Activated CD8-positive, alpha-beta memory T cell treated with anti-CD3 and anti-CD28 coated beads for 4 hours (primary cell): ENCODE results near the gene KRTAP3-2.
"Not testable (repeated sequence)": the region's sequence is repeated elsewhere in the genome, so short reads cannot be mapped to it uniquely, and the experiment has no call there.

Source experiments
- DNase-seq, 2 donors: peaks; one replicate each; pipeline ENCODE4 v3.0.0-alpha.2; 2020; ENCODE audit warnings: low read depth in 2 of 2

The KRTAP3-2 gene

DNA sequence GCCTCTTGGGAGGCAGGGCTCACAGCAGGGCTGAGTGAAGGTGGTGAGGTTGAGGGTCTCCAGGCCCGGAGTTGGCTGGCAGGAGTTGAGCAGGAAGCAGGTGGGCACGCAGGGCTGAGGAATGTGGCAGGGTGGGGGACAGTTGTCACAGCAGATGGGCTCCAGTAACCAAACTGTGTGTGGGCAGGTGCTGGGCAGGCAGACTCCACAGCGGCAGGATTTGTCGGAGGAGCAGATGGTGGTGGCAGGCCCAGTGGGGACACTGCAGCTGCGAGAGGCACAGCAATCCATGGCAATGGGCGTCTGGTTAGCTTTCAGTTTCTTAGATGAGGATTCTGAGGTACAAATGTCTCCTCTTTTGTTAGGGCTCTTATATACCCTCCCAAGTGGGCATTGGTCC, at the start of gene KRTAP3-2:
KRTAP3-2 (minus strand) TSS at position 344 of the 400 bp plus-strand sequence; CDS start at position 291, 53 bp downstream.
- DNase-seq, result not testable (repeated sequence)

DNA sequence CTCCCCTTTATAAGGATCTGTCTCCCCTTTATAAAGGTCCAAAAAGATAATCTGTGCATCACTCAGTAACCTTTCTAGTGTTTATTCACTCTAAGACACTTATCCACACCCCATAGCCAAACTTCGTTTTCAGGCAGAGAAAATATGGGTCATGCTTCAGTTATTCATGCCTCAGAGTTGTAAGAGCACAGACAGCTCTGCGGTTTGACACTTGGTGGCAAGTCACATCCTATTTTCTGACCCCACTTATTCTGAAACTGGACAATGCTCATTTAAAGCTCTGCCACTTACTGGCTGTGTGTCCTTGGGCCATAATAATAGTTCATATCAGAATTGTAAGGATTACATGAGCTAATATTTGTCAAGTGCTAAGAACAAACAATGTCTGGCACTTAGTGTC, 49.4 kb upstream of the KRTAP3-2 start:
- no peak for DNase-seq

DNA sequence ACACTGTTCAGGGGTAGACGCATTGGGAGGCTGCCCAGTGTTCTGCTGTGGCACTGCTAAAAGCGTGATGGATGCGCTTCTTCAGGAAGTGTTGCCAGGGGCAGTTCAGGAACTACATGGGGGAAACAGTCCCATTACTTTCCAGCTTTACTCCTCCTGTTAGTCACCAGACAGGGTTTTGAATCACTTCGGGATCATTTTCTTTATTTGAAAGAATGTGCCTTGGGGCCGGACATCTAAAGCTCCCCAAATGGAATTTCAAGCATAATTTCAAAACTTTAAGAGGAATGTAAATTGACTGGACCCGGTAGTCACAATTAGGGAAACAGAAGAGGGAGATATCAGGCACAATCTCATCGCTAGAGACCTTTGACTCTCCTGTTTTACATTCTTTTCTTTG, 48.7 kb upstream of the KRTAP3-2 start:
- no peak for DNase-seq

DNA sequence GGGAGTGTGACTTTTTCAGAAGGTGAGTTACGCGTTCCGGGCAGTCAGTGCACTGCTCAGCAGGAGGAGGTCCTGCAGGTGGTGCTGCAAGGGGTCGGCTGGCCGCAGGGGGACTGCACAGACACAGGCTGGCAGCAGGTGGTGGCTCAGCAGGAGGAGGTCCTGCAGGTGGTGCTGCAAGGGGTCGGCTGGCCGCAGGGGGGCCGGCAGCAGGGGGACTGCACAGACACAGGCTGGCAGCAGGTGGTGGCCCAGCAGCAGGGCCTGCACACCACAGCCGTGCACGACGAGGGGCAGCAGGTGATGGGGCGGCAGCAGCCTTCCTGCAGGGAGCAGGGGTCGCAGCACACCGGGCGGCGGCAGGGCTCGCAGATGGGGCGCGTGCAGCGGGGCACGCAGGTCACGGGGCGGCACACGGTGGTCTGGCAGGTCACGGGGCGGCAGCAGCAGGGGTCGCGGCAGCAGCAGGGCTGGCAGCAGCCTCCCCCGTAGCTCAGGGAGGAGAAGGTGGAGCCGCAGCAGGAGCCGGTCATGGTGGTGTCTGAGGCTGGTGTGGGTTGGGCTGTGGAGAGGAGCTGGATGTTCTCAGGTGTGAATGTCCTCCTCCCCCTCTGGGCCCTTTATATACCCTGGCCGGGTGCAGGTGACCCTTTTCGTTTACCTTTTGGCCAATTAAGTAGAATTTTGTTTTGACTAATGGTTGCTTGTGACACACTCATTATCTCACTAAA, 47.2 kb upstream of the KRTAP3-2 start, which contains the start of gene KRTAP2-1:
KRTAP2-1 (minus strand) TSS at position 582 of the 731 bp plus-strand sequence; CDS start at position 533, 49 bp downstream.
- not testable (repeated sequence) for DNase-seq

DNA sequence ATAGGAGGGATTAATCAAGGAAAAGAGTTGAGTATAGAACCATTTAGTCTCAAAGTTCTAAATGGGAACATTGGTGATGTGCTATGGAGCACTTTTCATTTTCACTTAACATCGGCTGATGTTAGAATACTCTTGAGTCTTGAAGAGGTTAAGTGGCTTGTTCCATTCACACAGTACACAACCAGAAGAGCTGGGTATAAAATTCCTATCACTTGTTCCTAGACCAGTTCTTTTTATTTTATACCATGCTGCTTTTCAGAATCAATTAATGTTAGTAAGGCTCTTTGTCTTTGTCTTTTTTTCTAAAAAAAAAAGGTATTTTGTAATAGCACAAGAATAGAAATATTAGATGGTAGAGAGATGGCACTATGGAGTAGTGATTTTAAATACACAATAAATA, 43.2 kb upstream of the KRTAP3-2 start:
- no peak for DNase-seq

DNA sequence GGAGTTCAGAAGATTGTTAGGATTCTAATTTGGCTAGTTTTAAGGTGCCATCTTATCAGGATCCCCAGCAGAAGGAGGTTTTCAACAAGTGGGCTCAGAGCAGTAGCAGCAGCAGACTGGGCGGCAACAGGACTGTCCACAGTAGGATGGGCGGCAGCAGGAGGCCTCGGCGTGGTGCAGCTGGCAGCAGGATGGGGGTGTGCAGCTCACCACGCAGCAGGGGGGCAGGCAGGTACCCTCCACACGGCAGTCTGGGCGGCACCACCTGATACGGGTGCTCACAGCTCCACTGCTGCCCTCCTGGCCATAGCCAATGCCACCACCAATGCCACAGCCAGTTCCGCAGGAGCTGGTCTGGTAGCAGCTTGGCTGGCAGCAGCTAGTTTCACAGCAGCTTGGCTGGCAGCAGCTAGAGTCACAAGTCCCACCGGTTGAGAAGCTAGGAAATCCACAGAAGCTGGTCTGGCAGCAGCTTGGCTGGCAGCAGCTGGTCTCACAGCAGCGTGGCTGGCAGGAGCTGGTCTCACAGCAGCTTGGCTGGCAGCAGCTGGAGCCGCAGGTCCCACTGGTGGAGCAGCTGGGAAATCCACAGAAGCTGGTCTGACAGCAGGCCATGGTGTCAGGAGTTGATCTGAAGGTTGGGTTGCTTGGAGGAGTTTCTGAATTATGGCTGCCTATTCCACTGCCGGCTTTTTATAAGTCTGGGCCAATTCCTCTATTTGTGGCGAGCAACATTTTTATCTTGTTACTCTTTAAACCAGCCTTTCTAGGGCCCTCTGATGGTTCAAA, 41.3 kb upstream of the KRTAP3-2 start, which contains the start of gene KRTAP1-1:
KRTAP1-1 (minus strand) TSS at position 668 of the 789 bp plus-strand sequence; CDS start at position 615, 53 bp downstream.
- not testable (repeated sequence) for DNase-seq

DNA sequence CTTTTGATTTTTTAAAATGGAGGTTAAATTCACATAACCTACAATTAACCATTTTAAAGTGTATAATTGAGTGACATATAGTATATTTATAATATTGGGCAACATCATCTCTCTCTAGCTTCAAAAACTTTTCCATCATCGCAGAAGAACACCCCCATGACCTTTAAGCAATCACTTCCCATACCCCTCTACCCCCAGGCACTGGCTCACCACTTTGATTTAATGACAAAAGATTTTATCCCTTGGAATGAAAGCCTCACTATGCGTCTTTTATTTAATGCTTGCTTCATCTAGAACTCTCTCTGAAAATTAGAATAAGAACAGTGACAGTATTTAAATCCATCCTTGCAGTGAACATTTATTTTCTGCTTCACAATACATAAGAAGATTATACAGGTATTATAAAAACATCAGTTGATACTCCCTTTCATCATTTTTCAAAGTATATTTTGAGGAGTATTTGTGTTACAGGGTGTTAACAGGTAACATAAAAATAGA, 38.2 kb upstream of the KRTAP3-2 start:
- no peak for DNase-seq

DNA sequence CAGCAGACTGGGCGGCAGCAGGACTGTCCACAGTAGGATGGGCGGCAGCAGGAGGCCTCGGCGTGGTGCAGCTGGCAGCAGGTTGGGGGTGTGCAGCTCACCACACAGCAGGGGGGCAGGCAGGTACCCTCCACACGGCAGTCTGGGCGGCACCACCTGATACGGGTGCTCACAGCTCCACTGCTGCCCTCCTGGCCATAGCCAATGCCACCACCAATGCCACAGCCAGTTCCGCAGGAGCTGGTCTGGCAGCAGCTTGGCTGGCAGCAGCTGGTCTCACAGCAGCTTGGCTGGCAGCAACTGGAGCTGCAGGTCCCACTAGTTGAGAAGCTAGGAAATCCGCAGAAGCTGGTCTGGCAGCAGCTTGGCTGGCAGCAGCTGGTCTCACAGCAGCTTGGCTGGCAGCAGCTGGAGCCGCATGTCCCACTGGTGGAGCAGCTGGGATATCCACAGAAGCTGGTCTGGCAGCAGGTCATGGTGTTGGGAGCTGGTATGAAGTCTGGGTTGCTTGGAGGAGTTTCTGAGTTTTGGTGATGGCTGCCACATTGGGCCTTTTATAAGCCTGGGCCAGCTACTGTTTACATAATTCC, 34.7 kb upstream of the KRTAP3-2 start, which contains the start of gene KRTAP1-3:
KRTAP1-3 (minus strand) TSS at position 529 of the 590 bp plus-strand sequence; CDS start at position 476, 53 bp downstream.
- DNase-seq, result not testable (repeated sequence)

DNA sequence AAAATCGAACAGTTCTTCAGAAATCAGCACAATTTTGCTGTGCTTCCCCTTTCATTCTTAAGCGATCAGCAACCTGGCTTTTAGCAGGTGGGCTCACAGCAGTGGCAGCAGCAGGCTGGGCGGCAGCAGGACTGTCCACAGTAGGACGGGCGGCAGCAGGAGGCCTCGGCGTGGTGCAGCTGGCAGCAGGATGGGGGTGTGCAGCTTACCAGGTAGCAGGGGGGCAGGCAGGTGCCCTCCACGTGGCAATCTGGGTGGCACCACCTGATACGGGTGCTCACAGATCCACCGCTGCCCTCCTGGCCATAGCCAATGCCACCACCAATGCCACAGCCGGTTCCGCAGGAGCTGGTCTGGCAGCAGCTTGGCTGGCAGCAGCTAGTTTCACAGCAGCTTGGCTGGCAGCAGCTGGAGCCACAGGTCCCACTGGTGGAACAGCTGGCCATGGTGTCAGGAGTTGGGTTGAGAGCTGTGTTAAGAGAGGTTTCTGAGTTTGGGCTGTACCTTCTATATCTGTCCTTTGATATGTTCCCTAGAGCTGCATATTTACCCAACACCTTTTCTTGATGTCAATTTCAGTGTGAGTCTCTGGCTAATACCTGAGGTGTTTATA, 30.0 kb upstream of the KRTAP3-2 start, which contains the start of gene KRTAP1-4:
KRTAP1-4 (minus strand) TSS at position 563 of the 613 bp plus-strand sequence; CDS start at position 446, 117 bp downstream.
- no peak for DNase-seq

DNA sequence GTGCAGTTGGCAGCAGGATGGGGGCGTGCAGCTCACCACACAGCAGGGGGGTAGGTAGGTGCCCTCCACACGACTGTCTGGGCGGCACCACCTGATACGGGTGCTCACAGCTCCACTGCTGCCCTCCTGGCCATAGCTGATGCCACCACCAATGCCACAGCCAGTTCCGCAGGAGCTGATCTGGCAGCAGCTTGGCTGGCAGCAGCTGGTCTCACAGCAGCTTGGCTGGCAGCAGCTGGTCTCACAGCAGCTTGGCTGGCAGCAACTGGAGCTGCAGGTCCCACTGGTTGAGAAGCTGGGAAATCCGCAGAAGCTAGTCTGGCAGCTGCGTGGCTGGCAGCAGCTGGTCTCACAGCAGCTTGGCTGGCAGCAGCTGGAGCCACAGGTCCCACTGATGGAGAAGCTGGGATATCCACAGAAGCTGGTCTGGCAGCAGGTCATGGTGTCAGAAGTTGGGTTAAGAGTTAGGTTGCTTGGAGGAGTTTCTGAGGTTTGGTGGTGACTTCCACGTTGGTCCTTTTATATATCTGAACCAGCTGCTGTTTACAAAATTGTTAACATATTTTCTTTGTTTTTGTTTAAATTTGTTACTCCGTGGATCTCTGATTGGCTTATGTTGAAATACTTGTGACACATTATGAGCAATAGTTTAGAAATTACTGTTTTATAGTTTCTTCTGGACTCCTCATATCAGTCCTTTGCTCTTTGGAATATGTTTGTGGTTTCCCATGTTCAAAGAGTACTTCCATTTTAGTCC, 27.2 kb upstream of the KRTAP3-2 start, which contains the start of gene KRTAP1-5:
KRTAP1-5 (minus strand) TSS at position 494 of the 757 bp plus-strand sequence; CDS start at position 441, 53 bp downstream.
- no peak for DNase-seq

DNA sequence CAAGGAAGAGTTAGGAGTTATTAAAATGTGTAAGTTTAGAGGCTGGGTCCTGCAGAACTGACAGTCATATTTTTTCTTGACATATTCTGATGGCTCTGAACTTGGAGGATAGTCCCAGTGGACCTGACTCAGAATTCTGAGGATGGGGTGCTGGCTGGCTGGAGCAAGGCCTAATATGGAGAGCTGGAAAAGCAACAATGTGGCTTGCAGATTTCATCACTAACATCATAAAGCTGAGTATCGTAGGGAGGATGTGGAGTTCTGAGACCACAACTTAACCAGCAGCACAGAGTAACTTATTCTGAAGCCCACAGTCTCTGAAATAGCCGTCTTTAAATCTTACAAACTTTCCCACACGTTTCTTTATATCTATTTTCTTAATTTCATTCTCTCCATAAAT, 25.0 kb upstream of the KRTAP3-2 start:
- DNase-seq, result no peak

DNA sequence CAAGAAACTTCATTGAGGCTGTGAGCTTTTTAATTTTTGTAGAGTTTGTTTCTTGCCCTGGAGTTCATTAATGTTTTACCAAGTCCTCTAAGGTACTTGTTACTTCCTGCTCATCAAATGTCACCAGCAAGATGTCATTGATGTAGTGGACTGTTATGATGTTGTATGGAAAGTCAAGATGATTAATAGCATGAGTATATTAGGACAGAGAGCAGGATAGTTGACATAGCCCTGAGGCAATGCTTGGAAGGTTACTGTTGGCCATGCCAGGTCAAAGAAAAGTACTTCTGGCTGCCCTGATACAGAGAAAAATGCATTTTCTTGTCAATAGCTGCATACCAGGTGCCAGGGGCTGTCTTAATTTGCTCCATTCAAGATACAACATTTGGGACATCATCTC, 20.6 kb upstream of the KRTAP3-2 start:
- no peak for DNase-seq

DNA sequence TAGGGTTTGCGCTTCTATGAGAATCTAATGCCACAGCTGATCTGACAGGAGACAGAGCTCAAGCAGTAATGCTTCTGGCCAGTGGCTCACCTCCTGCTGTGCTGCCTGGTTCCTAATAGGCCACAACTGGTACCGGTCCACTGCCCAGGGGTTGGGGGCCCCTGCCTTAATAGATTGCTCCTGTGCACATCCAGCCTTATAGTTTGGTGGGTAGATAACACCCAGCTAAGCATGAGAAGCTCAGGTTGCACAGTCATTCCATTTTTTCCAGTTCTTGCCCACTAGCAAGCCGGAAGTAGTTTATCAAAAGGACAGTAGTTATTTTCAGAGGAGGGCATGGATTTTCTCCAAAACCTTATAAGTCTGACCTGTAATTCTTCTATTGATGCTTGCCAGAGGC, 19.7 kb upstream of the KRTAP3-2 start:
- no peak for DNase-seq

DNA sequence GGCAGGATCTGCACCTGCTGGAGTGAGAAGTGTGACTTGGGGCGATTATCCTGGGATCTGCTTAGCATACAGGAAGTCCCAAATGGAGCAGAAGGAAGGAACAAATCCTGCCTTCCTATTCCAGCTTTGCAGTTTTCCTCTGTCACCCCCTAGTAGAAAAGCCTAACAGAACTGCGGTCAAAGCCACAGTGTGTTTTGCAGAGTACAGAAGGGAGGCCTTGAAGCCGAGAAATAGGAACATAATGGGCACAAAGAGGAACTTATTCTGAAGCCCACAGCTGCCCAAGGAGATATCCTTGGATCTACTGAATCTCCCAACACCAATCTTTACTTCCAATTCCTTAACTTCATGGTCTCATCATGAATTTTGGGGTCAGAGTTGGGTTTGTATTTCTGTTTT, 18.8 kb upstream of the KRTAP3-2 start:
- no peak for DNase-seq

DNA sequence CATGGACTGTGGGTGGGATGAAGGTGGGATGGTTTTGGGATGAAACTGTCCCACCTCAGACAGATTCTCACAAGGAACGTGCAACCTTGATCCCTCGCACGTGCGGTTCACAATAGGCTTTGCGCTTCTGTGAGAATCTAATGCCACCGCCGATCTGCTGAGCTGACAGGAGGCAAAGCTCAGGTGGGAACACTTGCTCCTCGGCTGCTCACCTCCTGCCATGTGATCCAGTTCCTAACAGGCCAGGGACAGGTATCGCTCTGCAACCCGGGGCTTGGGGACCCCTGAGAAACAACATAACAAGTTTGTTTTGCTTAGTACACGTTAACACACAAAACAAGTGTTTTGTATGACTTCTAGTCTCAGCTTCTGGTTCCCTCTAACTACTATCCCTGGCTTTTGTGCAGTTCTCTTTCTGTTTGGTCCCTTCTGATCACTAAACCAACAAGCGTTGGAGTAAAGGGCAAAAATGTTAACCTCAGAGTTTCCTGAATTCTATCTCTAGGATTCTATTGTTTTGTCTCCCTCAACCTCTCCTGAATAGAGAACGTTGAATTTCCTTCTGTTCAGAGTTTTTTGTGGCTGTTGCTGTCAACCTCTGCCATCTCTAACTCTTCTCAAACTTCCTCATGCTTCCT, 17.0 kb upstream of the KRTAP3-2 start:
- DNase-seq, result no peak

DNA sequence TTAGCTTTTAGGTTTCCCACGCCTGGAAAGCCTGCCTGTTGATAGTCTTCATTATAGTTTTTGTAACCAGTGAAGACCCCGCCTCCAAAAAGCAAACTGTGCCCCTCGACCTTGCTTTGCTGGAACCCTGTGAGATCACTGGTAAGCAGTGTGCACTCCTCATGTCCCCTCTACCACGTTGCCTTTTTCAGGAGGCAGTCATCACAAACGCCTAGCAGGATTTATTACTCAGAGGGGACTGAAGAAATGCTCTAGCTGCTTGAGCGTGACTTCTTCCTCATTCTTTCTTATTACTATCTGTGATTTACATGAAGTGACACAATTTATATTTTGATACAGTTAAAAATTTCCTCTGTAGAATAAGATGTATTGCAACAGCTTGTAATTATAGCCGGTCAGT, 15.7 kb upstream of the KRTAP3-2 start:
- DNase-seq, result no peak

DNA sequence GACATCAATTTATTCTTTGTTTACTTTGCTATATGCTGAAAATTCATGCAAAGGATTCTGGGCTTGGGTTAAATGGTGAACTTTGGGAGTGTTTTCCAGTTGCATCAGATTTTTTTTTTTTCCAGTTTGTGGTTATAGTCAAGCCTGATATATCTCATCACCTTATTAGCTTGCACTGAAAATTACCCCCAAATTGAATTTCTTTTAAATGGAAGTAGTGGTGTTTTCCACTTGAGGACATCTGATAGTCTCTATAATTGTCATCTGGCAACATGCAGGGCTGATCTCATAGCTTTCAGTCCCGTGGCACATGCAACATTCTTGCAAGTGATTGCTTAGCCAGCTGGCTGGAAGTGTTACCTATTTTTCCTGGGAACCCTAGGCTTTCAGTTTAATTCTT, 13.9 kb upstream of the KRTAP3-2 start:
- DNase-seq, result no peak

DNA sequence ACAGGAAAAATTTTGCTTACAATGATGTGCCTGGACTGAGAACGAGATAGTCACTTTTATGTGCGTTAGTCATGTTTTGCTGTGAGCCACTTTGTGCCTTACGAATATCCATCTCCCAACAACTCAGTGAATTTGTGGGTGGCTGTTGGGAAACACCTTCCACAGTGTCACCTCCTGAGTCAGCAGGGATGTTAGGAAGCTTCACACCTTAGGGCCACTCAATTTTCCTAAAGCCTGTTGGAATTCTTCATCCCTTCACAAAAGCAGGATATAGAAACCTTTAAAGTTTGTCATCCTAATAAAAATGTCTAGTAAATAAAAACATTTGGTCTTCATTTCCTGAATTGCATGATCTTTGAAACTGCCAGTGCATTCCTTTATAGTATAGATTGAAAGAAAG, 13.5 kb upstream of the KRTAP3-2 start:
- no peak for DNase-seq

DNA sequence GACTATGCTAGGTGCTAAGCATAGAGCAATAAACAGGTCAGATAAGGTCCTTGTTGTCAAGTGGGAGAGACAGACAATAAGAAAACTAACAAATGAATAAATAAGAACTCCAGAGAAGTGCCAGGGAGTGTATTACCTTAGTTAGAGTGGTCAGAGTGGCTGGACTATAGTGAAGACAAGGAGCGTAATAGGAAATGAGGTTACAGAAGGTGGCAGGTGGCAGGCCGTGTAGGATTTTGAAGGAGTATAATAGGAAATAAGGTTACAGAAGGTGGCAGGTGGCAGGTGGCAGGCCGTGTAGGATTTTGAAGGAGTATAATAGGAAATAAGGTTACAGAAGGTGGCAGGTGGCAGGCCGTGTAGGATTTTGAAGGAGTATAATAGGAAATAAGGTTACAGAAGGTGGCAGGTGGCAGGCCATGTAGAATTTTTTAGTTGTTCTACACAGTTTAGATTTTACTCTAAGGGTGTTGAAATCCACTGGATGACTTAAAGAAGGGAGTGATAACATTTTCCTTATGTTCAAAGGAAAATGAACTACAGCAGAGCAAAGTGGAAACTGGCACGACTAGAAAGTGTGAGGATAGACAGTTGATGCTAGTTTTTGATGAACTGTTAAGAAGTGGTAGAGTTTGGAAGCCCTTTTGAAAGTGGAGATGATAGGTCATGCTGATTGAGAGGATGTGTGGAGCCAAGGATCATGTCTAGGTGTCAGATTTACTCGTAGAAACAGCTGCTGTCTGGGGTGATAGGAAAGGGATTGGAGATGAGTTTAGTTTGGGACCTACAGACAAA, 12.8 kb upstream of the KRTAP3-2 start:
- no peak for DNase-seq
